RPMI8226 (cell line): Measurements from ENCODE around the gene TOGARAM1.
"Not testable (repeated sequence)": the region's sequence is repeated elsewhere in the genome, so short reads cannot be mapped to it uniquely, and the experiment has no call there.

Source experiments
- DNase-seq: peaks from one replicate; pipeline ENCODE4 v3.0.0-alpha.2; 2015

TOGARAM1 gene

DNA sequence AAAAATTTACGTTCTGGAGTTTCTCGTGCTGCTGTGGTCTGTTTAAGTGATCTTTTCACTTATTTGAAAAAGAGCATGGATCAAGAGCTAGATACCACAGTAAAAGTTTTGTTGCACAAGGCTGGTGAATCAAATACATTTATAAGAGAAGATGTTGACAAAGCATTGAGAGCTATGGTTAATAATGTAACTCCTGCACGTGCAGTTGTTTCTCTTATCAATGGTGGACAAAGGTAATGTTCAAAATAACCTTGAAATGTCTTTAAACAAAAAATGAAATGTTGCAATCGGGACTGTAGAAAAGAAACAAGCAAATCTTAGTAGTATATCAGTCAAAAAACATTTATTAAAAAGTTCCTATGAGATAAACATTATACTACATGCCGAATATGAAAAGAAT lies 82.6 kb downstream of the TOGARAM1 start:
- no peak for DNase-seq

DNA sequence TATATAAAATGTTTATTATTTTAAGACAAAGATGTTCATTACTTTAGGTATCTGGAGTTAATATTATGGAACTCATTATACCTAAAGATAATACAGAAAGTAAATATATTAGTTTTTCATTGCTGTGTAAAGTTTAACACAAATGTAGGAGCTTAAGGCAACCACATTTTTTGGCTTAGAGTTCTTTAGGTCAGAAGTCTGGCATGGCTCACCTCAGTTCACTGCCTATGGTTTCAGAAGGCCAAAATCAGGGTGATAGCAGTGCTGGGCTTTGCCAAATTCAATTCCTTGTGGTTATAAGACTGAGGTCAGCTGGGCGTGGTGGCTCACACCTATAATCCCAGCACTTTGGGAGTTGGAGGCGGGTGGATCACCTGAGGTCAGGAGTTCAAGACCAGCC lies 86.4 kb downstream of the TOGARAM1 start:
- no peak for DNase-seq

DNA sequence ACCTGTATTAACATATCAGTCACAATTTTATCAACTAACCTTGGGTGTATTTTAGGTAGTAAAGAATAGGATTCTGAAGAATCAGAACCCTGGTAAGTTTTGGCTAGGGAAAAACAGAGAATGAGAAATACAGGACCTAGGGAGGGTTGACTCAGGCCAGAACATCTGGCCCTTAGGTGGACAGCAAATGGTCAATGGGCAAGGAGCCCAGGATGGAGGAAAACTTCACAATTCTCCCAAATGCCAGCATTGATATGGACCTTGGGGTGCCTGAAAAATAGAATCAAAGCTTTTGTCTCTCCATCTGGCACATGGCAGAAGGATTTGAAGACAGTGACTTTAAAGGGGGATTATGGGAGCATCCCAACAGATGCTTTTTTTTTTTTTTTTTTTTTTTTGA lies 89.2 kb downstream of the TOGARAM1 start:
- DNase-seq, result no peak

DNA sequence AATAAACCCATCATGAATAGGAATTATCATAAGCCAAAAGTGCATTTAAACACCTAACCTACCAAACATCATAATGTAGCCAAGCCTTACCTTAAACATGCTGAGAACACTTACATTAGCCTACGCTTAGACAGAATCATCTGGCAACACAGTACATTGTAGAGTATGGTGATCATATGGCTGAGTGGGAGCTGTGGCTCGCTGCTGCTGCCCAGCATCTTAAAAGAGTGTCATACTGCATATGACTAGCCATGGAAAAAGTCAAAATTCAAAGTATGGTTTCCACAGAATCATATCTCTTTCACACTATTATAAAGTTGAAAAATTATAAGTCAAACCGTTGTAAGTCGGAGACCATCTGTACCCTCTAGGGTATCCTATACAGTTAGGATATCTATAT lies 89.9 kb downstream of the TOGARAM1 start:
- DNase-seq, result no peak

DNA sequence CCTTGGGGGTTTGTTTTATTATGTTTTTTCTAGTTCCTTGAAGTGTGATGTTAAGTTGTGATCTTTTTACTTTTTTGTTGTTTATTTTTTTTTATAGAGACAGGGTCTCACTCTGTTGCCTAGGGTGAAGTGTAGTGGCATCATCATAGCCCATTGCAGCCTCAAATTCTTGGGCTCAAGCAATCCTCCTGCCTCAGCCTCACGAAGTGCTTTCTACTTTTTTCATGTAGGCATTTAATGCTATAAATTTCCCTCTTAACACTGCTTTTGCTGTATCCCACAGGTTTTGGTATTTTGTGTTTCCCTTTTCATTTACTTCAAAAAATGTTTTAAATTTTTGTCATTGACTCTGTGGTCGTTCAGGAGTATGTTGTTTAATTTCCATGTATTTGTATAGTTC lies 95.4 kb downstream of the TOGARAM1 start:
- DNase-seq, result no peak

DNA sequence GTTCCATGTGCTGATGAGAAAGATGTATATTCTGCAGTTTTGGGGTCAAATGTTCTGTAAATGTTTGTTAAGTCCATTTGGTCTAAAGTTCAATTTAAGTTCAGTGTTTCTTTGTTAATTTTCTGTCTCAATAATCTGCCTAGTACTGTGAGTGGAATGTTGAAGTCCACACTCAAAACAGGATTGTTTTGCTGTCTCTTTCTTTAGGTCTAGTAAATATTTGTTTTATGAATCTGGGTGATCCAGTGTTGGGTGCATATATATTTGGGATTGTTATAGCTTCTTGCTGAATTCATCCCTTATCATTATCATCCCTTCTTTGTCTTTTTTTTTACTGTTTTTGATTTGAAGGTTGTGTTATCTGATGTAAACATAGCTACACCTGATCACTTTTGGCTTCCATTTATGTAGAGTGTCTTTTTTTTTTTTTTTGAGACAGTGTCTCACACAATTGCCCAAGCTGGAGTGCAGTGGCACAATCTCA lies 95.9 kb downstream of the TOGARAM1 start:
- DNase-seq, result no peak

DNA sequence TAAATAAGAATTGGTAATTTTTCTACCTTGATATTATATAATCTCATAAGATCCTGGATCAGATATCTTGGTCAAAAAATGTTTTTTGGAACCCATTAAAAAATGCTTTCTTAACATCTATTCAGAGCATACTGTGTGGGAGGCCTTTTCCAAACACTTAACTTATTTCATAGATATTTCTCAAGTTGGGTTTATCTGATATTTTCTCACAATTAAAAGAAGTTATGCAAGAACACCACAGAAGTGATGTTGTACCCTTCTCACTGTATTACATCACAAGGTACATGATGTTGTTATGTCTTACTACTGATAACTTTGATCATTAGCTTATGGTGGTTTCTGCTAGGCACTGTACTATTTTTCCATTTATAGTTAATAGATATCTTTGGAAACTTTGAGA lies 98.6 kb downstream of the TOGARAM1 start:
- no peak for DNase-seq

DNA sequence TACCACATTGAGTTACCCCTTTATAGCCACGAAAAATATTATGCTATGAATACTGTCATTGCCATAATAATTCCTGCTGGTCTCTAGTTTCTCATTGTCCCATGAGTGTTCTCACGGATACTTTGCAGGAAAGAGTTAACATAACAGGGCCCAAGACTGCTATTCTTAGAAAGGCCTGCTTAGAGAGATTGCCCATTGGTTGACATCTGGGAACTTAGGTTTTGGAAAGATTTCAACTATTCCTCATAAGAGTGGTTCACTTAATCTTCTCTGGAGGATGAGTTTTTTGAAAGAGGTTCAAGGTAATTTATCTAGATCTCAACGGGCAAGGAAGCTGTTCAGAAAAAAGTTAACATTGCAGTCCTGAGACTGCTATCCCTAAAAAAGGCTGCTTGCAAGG lies 103.5 kb downstream of the TOGARAM1 start:
- no peak for DNase-seq

DNA sequence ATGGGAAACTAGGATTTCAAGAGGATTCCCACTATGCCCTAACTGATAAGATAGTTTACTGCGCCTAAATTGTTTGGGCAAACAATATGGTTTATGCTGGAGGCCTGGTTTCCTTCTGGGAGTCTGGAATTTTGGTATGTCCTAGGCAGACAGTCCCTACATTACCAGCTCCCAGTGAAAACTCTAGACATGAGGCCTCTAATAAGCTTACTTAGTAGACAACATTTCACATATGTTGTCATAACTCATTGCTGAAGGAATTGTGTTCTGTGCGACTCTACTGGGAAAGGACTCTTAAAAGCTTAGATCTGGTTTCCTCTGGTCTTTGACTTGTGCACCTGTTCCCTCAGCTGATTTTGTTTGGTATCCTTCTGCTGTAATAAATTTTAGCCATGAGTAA lies 104.0 kb downstream of the TOGARAM1 start:
- DNase-seq, result no peak

DNA sequence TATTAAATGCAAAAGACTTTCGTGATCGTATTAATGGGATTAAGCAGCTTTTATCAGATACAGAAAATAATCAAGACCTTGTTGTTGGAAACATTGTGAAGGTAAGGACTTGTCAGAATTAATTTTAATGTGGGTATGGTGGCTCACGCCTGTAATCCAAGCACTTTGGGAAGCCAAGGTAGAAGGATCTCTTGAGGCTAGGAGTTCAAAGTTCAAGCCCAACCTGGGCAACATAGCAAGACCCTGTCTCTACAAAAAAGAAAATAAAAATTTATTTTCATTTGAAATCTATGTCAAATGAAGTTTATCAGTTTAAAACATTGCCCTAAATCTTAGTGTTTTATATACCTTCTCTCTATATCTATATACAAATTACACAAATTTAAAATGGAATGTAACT lies 104.7 kb downstream of the TOGARAM1 start:
- no peak for DNase-seq

DNA sequence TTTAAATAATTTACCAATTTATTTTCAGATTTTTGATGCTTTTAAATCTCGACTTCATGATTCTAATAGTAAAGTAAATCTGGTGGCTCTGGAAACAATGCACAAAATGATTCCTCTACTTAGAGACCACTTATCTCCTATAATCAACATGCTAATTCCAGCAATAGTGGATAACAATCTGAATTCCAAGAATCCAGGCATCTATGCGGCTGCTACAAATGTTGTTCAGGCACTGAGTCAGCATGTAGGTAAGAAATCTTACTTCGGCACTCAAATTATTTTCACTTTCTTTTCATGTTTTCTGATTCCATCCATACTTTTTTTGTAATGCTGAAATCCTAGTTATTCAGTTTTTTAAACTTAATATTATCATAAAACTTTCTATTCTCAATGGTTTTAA lies 106.4 kb downstream of the TOGARAM1 start:
- no peak for DNase-seq

DNA sequence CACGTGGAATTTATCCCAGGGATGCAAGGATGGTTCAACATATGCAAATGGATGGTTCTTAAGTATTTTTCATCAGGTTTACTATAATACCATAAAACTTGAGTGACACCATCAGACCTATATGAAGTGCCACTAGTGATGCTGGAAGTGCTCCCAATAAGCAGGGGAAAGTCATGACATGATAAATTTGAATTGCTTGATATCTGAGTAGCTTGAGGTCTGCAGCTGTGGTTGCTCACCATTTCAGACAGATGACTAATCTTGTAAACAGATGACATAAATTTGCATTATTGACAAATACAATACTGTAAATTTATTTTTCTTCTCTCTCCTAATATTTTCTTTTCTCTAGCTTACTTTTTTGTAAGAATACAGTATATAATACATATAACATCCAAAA lies 108.2 kb downstream of the TOGARAM1 start:
- DNase-seq, result no peak

DNA sequence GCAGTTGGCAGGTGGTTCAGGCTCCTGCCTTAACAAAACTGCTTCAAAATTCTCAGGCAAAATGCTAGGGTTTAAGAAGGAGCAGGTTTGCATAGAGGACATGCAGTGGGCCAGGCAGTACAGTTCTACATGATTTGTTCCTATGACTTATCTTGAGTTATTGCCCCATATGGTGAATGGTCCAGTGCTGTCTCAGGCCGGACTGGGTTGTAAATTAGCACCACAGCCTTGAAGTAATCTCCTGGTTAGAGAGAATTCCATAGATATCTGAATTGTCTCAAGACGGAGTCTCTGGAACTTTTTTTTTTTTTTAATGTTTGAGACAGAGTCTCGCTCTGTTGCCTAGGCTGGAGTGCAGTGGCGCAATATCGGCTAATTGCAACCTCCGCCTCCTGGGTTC lies 110.1 kb downstream of the TOGARAM1 start:
- DNase-seq, result no peak

DNA sequence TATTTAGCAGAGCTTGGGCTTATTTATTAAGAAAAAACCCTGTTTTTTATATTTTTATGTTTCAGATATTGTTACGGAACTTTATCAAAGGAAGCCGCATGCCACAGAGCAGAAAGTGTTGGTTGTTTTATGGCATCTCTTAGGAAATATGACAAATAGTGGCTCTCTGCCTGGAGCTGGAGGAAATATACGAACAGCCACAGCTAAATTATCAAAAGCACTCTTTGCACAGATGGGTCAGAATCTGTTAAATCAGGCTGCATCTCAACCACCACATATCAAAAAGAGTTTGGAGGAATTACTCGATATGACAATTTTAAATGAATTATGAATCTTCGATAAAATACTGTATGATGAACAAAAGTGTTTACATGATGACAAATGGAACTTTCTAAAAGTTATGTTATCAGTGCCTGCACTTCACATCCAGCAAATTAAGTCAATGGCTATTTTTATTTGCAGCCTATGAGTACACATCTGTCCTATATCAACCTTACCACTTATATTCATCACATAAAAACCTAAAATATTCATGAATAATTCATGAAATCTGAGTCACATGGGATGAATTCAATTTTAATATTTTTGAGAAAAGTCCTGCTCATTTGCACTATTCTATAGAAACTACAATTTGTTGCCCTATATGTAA lies 111.4 kb downstream of the TOGARAM1 start:
- no peak for DNase-seq

DNA sequence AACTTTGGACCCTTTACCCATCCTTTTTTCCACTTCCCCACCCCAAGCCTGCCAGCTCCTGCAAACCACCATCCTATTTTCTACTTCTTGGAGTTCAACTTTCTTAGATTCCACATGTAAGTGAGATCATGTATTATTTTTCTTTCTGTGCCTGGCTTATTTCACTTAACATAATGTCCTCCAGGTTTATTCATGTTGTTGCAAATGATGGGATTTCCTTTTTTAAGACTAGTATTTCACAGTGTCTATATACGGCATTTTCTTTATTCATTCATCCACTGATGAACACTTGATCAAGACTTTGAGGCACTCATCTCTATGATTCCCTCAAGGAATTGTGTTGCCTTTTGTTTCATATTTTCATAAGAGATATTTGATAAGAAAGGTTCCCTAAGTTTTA lies 116.3 kb downstream of the TOGARAM1 start:
- no peak for DNase-seq

DNA sequence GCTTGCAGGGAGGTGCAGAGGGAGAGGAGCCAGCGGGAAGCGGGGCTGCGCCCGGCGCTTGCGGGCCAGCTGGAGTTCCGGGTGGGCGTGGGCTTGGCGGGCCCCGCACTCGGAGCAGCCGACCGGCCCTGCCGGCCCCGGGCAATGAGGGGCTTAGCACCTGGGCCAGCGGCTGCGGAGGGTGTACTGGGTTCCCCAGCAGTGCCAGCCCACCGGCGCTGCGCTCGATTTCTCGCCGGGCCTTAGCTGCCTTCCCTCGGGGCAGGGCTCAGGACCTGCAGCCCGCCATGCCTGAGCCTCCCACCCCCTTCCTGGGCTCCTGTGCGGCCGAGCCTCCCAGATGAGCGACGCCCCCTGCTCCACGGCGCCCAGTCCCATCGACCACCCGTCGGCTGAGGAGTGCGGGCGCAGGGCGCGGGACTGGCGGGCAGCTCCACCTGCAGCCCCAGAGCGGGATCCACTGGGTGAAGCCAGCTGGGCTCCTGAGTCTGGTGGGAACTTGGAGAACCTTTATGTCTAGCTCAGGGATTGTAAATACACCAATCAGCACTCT lies 118.5 kb downstream of the TOGARAM1 start:
- not testable (repeated sequence) for DNase-seq

DNA sequence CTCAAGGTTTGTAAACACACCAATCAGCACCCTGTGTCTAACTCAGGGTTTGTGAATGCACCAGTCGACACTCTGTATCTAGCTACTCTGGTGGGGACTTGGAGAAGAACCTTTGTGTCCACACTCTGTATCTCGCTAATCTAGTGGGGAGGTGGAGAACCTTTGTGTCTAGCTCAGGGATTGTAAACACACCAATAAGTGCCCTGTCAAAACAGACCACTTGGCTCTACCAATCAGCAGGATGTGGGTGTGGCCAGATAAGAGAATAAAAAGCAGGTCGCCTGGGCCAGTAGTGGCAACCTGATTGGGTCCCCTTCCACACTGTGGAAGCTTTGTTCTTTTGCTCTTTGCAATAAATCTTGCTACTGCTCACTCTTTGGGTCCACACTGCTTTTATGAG lies 119.1 kb downstream of the TOGARAM1 start:
- DNase-seq, result not testable (repeated sequence)

DNA sequence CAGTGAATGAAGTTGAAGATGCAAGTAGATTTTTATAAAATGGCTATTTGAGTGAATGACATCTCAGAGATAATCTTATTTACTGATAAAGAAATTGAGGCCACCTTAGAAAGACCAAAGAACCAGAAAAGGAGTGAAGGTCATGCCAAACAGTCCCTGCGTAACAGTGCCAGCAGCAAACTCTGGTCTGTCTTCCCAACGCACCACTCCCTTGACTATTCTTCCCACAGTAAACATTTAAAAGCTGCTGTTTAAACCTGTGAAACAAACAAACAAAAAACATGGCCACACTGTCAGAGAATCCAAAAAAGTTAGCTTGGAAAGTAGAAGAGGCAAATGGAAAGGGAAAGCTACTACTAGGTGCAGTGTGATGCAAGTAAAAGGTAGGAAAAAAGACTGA lies 120.4 kb downstream of the TOGARAM1 start:
- DNase-seq, result no peak

DNA sequence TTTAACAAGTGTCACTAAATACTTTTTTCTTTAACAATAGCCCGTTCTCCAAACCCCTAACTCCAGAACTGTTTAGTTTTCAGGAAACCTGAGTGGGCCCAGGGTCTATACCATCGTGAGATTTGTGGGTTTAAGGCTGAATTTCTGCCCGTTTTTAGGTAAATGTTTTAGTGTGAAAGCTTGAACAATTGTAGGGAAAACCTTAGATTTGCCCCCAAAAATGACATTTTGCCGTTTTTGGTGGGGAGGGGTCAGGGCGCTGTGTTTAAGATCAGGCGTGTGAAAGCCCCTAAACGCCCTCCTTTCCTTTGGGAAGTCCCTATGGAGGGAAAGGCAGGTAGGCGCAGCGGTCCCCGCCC lies 121.6 kb downstream of the TOGARAM1 start:
- no peak for DNase-seq

DNA sequence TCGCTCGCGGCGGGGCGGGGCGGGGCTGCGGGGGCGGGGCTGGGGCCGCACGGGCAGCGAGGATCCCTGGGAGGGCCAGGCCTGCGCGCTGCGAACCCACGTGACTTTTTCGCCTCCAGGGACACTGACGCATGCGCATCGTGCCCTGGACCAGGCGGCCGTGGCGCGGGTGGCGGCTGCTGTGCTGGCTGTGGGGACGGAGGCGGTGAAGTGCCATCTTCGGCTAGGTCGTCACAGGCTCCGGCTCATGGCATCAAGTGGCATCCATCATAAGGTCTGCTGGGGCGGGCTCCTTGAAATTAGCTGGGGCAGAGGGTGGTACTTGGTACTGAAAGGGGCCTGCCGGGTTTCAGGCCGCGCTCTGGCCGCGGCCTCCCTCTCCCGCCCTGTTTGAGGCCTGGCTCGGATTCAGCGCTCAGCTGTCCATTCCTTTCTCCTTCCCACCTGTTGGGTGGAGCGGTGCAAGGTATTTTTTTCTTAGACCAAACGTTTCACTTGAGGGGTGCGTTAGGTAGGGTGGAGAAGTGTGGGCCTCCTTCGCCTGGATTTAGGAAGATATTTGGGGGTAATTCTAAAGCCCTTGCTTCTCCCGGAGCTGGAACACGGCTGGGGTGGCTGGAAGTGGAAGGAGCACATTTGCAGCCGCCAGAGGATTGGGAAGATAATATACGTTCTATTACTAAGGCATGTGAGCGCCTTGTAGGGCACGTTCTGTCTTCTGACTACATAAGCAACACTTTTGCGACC lies 122.2 kb downstream of the TOGARAM1 start, which contains the start of gene PRPF39:
Gene PRPF39, plus strand, starts transcription at position 141 of the 747 bp plus-strand sequence. CDS start 11,124 bp downstream, outside the sequence.
- DNase-seq, result peak; percentile 94

DNA sequence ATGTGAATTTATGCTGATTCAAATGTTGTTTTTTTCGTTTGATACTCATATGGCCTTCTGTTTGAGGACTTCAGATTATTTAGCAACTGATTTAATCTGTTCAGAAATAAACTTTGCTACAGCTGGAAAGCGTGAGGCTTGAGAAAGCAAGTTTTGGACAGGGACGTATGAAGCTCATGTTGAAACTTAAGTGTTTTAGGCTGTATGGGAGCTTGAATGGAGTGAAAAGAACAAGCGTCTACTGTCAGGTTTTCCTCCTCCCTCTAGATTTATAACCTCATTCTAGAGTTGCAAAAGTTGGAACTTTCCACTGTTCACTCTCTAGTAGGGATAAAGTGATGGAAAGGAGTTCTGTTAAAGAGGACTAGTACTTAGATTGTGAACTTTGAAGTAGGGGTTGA lies 123.0 kb downstream of the TOGARAM1 start:
- no peak for DNase-seq

DNA sequence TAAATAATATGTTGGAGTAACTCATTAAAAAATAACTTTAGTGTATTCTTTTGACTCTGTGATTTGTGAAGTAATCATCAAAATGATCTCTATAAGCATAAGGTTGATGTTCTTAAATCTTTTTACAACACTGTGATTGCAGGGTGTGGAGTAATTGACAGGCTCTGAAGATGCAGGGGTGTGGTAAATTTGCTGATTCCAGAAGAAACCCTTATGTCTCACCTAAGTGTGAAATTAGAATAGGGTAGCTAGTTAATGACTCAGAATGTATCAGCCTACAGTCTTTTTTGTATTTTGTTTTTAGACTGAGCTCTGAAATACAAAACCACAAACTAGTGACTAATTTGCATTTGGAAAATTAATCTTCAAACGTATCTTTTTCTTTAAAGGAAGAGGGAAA lies 127.8 kb downstream of the TOGARAM1 start:
- DNase-seq, result no peak

DNA sequence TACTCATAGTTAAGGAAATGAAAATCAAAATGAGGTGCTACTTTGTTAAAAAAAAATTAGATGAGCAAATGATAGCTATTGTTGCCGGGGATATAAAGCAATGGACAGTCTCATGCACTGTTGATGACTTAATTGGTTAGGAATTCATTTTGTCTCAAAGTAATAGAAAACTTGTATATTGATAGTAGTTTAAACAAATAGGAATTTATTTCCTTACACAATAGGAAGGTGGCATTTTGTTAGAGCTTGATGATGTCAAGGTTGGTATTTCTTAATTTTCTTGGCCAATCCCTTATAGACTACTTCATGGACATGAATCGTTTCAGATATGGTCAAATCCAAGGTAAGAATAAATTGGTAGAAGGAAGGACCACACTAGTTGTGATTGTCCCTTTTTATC lies 129.7 kb downstream of the TOGARAM1 start:
- DNase-seq, result no peak

DNA sequence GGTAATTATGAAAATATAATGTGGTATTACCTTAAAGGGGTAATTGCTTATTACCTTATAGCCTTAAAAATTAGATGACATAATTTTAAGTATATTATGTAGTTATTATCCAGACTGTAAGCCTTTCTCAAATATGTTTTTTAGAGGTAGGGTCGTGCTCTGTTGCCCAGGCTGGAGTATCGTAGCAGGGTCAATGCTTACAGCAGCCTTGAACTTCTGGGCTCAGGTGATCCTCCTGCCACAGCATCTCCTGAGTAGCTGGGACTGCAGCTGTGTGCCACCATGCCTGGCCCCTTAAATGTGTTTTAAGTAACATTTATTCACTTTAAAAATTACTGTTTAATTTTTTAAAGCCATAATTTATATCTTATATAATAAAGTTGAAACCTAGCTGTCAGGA lies 132.3 kb downstream of the TOGARAM1 start:
- no peak for DNase-seq
